HCT116 (cell line): Measurements from ENCODE around the gene ANXA2R. TPM values are rescaled to one million over a fixed set of nuclear protein-coding genes. Genes with fewer than 3 reads are reported as not detected.

ENCODE experiments used
- ATAC-seq: fragments of 200-7000 bp; cut with Tn5 transposase; 2 replicates; pipeline ENCODE4 v1.9.1; 2020; ENCODE audit warnings: mild to moderate bottlenecking, moderate library complexity
- BruUV-seq: library from RNA; stranded (reverse); fragments of 400-500 nt; replicated peaks from 2 replicates; lab custom pipeline; 2021; lab: Mats Ljungman, UMichigan
- CTCF ChIA-PET: fragments of 300-600 bp; sonication (Branson Sonifier 250); formaldehyde crosslinking; loops from one replicate; lab custom pipeline; 2021; ENCODE audit warnings: antibody characterized with exemption; lab: Charles Lee
- POLR2A ChIA-PET: fragments of 300-600, 350-600 bp; sonication (Branson Sonifier 250); formaldehyde crosslinking; loops from one replicate; lab custom pipeline; 2021; ENCODE audit warnings: antibody characterized with exemption; lab: Charles Lee
- RAD21 ChIA-PET, 2 experiments: fragments of 300-600 bp; sonication (Branson Sonifier 250); formaldehyde crosslinking; loops; one replicate each; lab custom pipeline; 2023; ENCODE audit warnings: low total read pairs in 2 of 2; ENCODE audit not compliant: uncharacterized antibody in 2 of 2, unreplicated experiment in 2 of 2, low non-redundant PET in 1 of 2; lab: Charles Lee
- DNase-seq: peaks from one replicate; pipeline ENCODE4 v3.0.0-alpha.2; 2010; ENCODE audit warnings: low read depth, low spot score
- H2AFZ ChIP-seq: fragments of 200-600 bp; shearing (Covaris generic), sonication (generic); 2 replicates; pipeline ENCODE4 v1.6.1; 2017; ENCODE audit warnings: low read depth, mixed run types, mixed read lengths, antibody characterized with exemption, low read length; ENCODE audit not compliant: poor library complexity, severe bottlenecking
- H3K27ac ChIP-seq: 2 replicates; pipeline ENCODE4 v1.5.1; 2012; ENCODE audit warnings: low read depth, low read length
- H3K27me3 ChIP-seq: fragments of 200-600 bp; sonication (generic); 2 replicates; pipeline ENCODE4 v1.6.1; 2016; ENCODE audit warnings: mixed run types, low read length, mixed read lengths; ENCODE audit not compliant: insufficient read depth
- H3K36me3 ChIP-seq, 2 experiments: fragments of 200-500 bp in 1 of 2; fragments of 200-600 bp in 1 of 2; sonication (Bioruptor generic) in 1 of 2; sonication (generic) in 1 of 2; 2 replicates each; pipeline versions ENCODE4 v1.5.1 to v1.6.1; 2014 to 2016; ENCODE audit warnings: low read length in 2 of 2, inconsistent platforms in 1 of 2, mixed read lengths in 1 of 2, mixed run types in 1 of 2; ENCODE audit not compliant: insufficient read depth in 2 of 2, control insufficient read depth in 1 of 2
- H3K4me1 ChIP-seq, 2 experiments: fragments of 200-600 bp in 1 of 2; sonication (generic) in 1 of 2; 2 replicates each; pipeline versions ENCODE4 v1.5.1 to v1.6.1; 2012 to 2017; ENCODE audit warnings: low read length in 2 of 2, inconsistent platforms in 1 of 2, mild to moderate bottlenecking in 1 of 2, mixed read lengths in 1 of 2, mixed run types in 1 of 2, moderate library complexity in 1 of 2; ENCODE audit not compliant: insufficient read depth in 2 of 2, control insufficient read depth in 1 of 2
- H3K4me2 ChIP-seq: fragments of 200-600 bp; sonication (generic); 2 replicates; pipeline ENCODE4 v1.6.1; 2017; ENCODE audit warnings: mixed run types, low read length, mixed read lengths
- H3K4me3 ChIP-seq, 2 experiments: fragments of 200-600 bp in 1 of 2; sonication (generic) in 1 of 2; replicated peaks in 1 of 2; 2 replicates each; pipeline ENCODE4 v1.5.1; 2011 to 2016; ENCODE audit warnings: low read length in 2 of 2, control low read depth in 1 of 2, low read depth in 1 of 2, mild to moderate bottlenecking in 1 of 2, mixed read lengths in 1 of 2, mixed run types in 1 of 2
- H3K79me2 ChIP-seq: fragments of 200-600 bp; sonication (generic); 2 replicates; pipeline ENCODE4 v1.6.1; 2017; ENCODE audit warnings: mild to moderate bottlenecking, mixed run types, low read length, moderate library complexity, mixed read lengths; ENCODE audit not compliant: insufficient read depth
- H3K9ac ChIP-seq: fragments of 200-600 bp; sonication (generic); 2 replicates; pipeline ENCODE4 v1.6.1; 2016; ENCODE audit warnings: low read length, mixed read lengths
- H3K9me2 ChIP-seq: fragments of 200-600 bp; sonication (generic), shearing (Covaris generic); 2 replicates; pipeline ENCODE4 v1.6.1; 2017; ENCODE audit warnings: mixed run types, mild to moderate bottlenecking, moderate library complexity; ENCODE audit not compliant: insufficient read depth
- H3K9me3 ChIP-seq, 2 experiments: fragments of 200-500 bp in 1 of 2; fragments of 200-600 bp in 1 of 2; sonication (Bioruptor generic) in 1 of 2; sonication (generic) in 1 of 2; 2 replicates each; pipeline ENCODE4 v1.6.1; 2014 to 2017; ENCODE audit warnings: low read length in 2 of 2, mixed read lengths in 2 of 2, inconsistent platforms in 1 of 2, low read depth in 1 of 2, mild to moderate bottlenecking in 1 of 2, mixed run types in 1 of 2, moderate library complexity in 1 of 2; ENCODE audit not compliant: control insufficient read depth in 1 of 2, insufficient read depth in 1 of 2
- H4K20me1 ChIP-seq: fragments of 200-600 bp; sonication (generic), shearing (Covaris generic); 2 replicates; pipeline ENCODE4 v1.6.1; 2017; ENCODE audit warnings: mixed run types, mild to moderate bottlenecking, moderate library complexity; ENCODE audit not compliant: insufficient read depth
- ATF3 ChIP-seq: IDR thresholded peaks from 2 replicates; pipeline ENCODE4 v1.6.1; 2012
- CTCF ChIP-seq, 3 experiments: fragments of 200-600 bp in 1 of 3; sonication (generic) in 1 of 3; IDR thresholded peaks in 2 of 3; conservative IDR thresholded peaks in 1 of 3; 2 replicates each; pipeline ENCODE4 v1.5.1; 2012 to 2017; ENCODE audit warnings: low read depth in 2 of 3, low read length in 2 of 3, antibody characterized with exemption in 1 of 3, borderline replicate concordance in 1 of 3, control low read depth in 1 of 3, mild to moderate bottlenecking in 1 of 3, mixed read lengths in 1 of 3, mixed run types in 1 of 3, moderate library complexity in 1 of 3; ENCODE audit not compliant: insufficient read depth in 1 of 3
- EGR1 ChIP-seq: IDR thresholded peaks from 2 replicates; pipeline ENCODE4 v1.6.1; 2012; ENCODE audit warnings: low read depth
- POLR2AphosphoS5 ChIP-seq: IDR thresholded peaks from 2 replicates; pipeline ENCODE4 v1.6.1; 2011; ENCODE audit warnings: mild to moderate bottlenecking, low read depth, low read length, moderate library complexity
- RAD21 ChIP-seq: IDR thresholded peaks from 2 replicates; pipeline ENCODE4 v1.6.1; 2012; ENCODE audit warnings: low read depth, mild to moderate bottlenecking
- REST ChIP-seq: IDR thresholded peaks from 2 replicates; pipeline ENCODE4 v1.6.1; 2012; ENCODE audit warnings: low read depth
- SIN3A ChIP-seq: IDR thresholded peaks from 2 replicates; pipeline ENCODE4 v1.6.1; 2012; ENCODE audit warnings: low read depth
- ZFX ChIP-seq: fragments of 450-650 bp; IDR thresholded peaks from 2 replicates; pipeline ENCODE4 v1.6.1; 2017
- ZNF274 ChIP-seq: fragments of 200-500 bp; sonication (Bioruptor generic); IDR thresholded peaks from 2 replicates; pipeline ENCODE4 v1.6.1; 2014; ENCODE audit warnings: mild to moderate bottlenecking, low read depth, low read length, inconsistent platforms
- intact Hi-C: fragments of 100-400 bp; cut with micrococcal nuclease; formaldehyde crosslinking; loops from 2 replicates; pipeline ENCODE4 v1.10.0; 2022
- total RNA-seq: library from RNA; stranded (reverse); gene quantifications from one replicate; pipeline ENCODE4 v1.2.1, GENCODE V29; 2021; ENCODE audit not compliant: unreplicated experiment

The ANXA2R gene
- total RNA-seq, 1 experiment from 2014 or later = 0.37 TPM

GRCh38 chr5:43014522-43014921, 25.6 kb downstream of the ANXA2R start:
- Histone ChIP-seq H3K9me2 (no peaks in the 10 kb centered on the region), H3K9me3 (no peaks in the 10 kb centered on the region), H3K27ac (no peak overlapping the region), H3K27me3 (no peaks in the 10 kb centered on the region), H3K4me3 (no peak overlapping the region), H3K9ac (no peak overlapping the region), H3K79me2 (no peaks in the 10 kb centered on the region), H4K20me1 (no peaks in the 10 kb centered on the region), H3K36me3 (no peaks in the 10 kb centered on the region), H3K4me1 (peaks cover 4 to 14% of the 10 kb centered on the region in 2 experiments; a peak in 3 of 4 replicates), H3K4me2 (no peak overlapping the region), H2AFZ (no peak overlapping the region)
- ChIA-PET RAD21 (no interaction called here), CTCF (no interaction called here), POLR2A (no interaction called here)
- BruUV-seq = no TSS peak
- TF ChIP-seq EGR1 = no peak
- no peak for TF ChIP-seq RAD21
- TF ChIP-seq SIN3A = no peak
- TF ChIP-seq POLR2AphosphoS5 = no peak
- no peak for TF ChIP-seq ZNF274
- no peak for TF ChIP-seq REST
- TF ChIP-seq ZFX = no peak
- DNase-seq (no peak), ATAC-seq (no peak)
- intact Hi-C loops = no loop called here

- no TSS peak for BruUV-seq
Measured at GRCh38 chr5:43010935-43011315, 29.2 kb downstream of the ANXA2R start.

More at GRCh38 chr5:43010935-43011315, 29.2 kb downstream of the ANXA2R start:
- Histone ChIP-seq H3K9me2 (no peaks in the 10 kb centered on the region), H3K27ac (no peak overlapping the region), H3K27me3 (no peaks in the 10 kb centered on the region), H3K36me3 (no peaks in the 10 kb centered on the region), H3K9ac (no peak overlapping the region), H2AFZ (no peak overlapping the region), H3K4me2 (no peak overlapping the region)
- DNase-seq = no peak
- ATAC-seq = no peak
- RAD21 ChIA-PET = interaction anchor here in 1 of 2 experiments (0.6 kb wide), 1 partner anchor 31 kb away, joined by 3 read pairs; no protein-coding TSS in a partner anchor
- CTCF ChIA-PET = no interaction called here
- POLR2A ChIA-PET = no interaction called here
- TF ChIP-seq SIN3A (no peak), CTCF (IDR thresholded peaks at IDR 0.05 in 2 of 3, conservative IDR thresholded peaks at IDR 0.05 in 1 of 3; ENCODE audit: borderline replicate concordance in 1 of 3, insufficient read depth in 1 of 3, low read depth in 2 of 3, low read length in 2 of 3) (0 out of 6 replicates have a peak, but pooled peaks of 1 of the 3 experiments have one; percentile 3), ATF3 (no peak)
- TF ChIP-seq, all 23 proteins: peak for 1
- Histone ChIP-seq H3K9me3 (no peaks in the 10 kb centered on the region), H4K20me1 (no peaks in the 10 kb centered on the region), H3K4me1 (peaks cover 0 to 9% of the 10 kb centered on the region in 2 experiments; a peak in 1 of 4 replicates), H3K4me3 (no peak overlapping the region), H3K79me2 (no peaks in the 10 kb centered on the region)
- intact Hi-C loops = no loop called here
